K562 (cell line): ENCODE measurements around the gene ZDHHC18. TPM values are rescaled to one million over a fixed set of nuclear protein-coding genes. Genes with fewer than 3 reads are reported as not detected.

ENCODE experiments used
- AFF1 ChIP-seq, 2 experiments: fragments of 450-650 bp; IDR thresholded peaks; 2 replicates each; pipeline ENCODE4 v1.6.1; 2018; ENCODE audit warnings: mild to moderate bottlenecking in 2 of 2, low read depth in 1 of 2; ENCODE audit not compliant: partially characterized antibody in 2 of 2
- ARID2 ChIP-seq: fragments of 450-650 bp; IDR thresholded peaks from 2 replicates; pipeline ENCODE4 v1.6.1; 2017; ENCODE audit warnings: antibody characterized with exemption, mild to moderate bottlenecking
- CREB5 ChIP-seq: fragments of 250-450 bp; sonication (Bioruptor Pico); IDR thresholded peaks from 2 replicates; pipeline ENCODE4 v1.5.0; 2020; ENCODE audit warnings: mild to moderate bottlenecking
- CSDE1 ChIP-seq, 2 experiments: fragments of 450-650 bp; IDR thresholded peaks; 2 replicates each; pipeline ENCODE4 v1.6.1; 2016; ENCODE audit warnings: mild to moderate bottlenecking in 1 of 2
- FOXK1 ChIP-seq: sonication (generic); formaldehyde crosslinking; IDR thresholded peaks from 2 replicates; pipeline ENCODE4 v1.8.0; 2022; ENCODE audit warnings: missing genetic modification reagents, mild to moderate bottlenecking, borderline replicate concordance
- GTF2F1 ChIP-seq: IDR thresholded peaks from 2 replicates; pipeline ENCODE4 v1.6.1; 2011; ENCODE audit warnings: low read depth, low read length, improper control_type of control experiment
- HCFC1 ChIP-seq: IDR thresholded peaks from 2 replicates; pipeline ENCODE4 v1.6.1; 2012; ENCODE audit warnings: low read depth, low read length, improper control_type of control experiment
- MAZ ChIP-seq, 2 experiments: fragments of 450-650 bp in 1 of 2; sonication (generic) in 1 of 2; formaldehyde crosslinking; IDR thresholded peaks in 1 of 2; conservative IDR thresholded peaks in 1 of 2; 2 replicates each; pipeline versions ENCODE4 v1.4.0 to v1.5.0; 2020; ENCODE audit warnings: mild to moderate bottlenecking in 1 of 2, missing genetic modification reagents in 1 of 2
- PTBP1 ChIP-seq: fragments of 200-400 bp; formaldehyde crosslinking; IDR thresholded peaks from 2 replicates; pipeline ENCODE4 v1.6.1; 2017; ENCODE audit warnings: low read depth, low read length
- RBFOX2 ChIP-seq: fragments of 200-400 bp; formaldehyde crosslinking; IDR thresholded peaks from 2 replicates; pipeline ENCODE4 v1.6.1; 2017; ENCODE audit warnings: low read depth, mild to moderate bottlenecking, low read length, moderate library complexity
- TEAD2 ChIP-seq: fragments of 450-650 bp; IDR thresholded peaks from 2 replicates; pipeline ENCODE4 v1.6.1; 2016; ENCODE audit warnings: missing genetic modification characterization, control low read depth, missing compliant biosample characterization
- XRCC3 ChIP-seq: fragments of 450-650 bp; IDR thresholded peaks from 2 replicates; pipeline ENCODE4 v1.6.1; 2017; ENCODE audit warnings: mild to moderate bottlenecking, moderate library complexity
- ZFPM2 ChIP-seq: fragments of 250-450 bp; sonication (Bioruptor Pico); IDR thresholded peaks from 2 replicates; pipeline ENCODE4 v1.5.1; 2022; ENCODE audit warnings: mild to moderate bottlenecking
- ZNF311 ChIP-seq: fragments of 250-450 bp; sonication (Bioruptor Pico); IDR thresholded peaks from 2 replicates; pipeline ENCODE4 v1.4.0; 2020; ENCODE audit warnings: mild to moderate bottlenecking, moderate library complexity
- ZNF586 ChIP-seq: fragments of 450-650 bp; formaldehyde crosslinking; conservative IDR thresholded peaks from 2 replicates; pipeline ENCODE4 v1.4.0; 2020; ENCODE audit warnings: mild to moderate bottlenecking, moderate library complexity
- polyA plus RNA-seq, 8 experiments: library from polyadenylated mRNA; depleted of rRNA in 4 of 8; stranded (reverse) in 5 of 8; unstranded in 3 of 8; fragments of >200 nt; fragmentation: Nextera tagmentation in 2 of 8; fragmentation: Illumina TruSeq in 1 of 8; extraction: Ambion mirVana in 2 of 8; extraction: Trizol in 1 of 8; gene quantifications; 2 replicates each; pipeline versions ENCODE4 v1.2.1 to v1.2.3, GENCODE V29; 2011 to 2014; ENCODE audit warnings: inconsistent platforms in 1 of 8, missing spikeins in 1 of 8
- total RNA-seq, 7 experiments: library from RNA; depleted of rRNA in 6 of 7; stranded (reverse); fragments of >200 nt in 6 of 7; fragmentation: Illumina TruSeq in 2 of 7; extraction: Trizol in 2 of 7; gene quantifications; 2 replicates each; pipeline versions ENCODE4 v1.2.1 to v1.2.3, GENCODE V29; 2011 to 2021; ENCODE audit warnings: low replicate concordance in 1 of 7
- TF ChIP-seq, protein P1 (sequence below), 2 experiments: fragments of 200-800 bp in 1 of 2; sonication (Bioruptor generic) in 1 of 2; sonication (generic) in 1 of 2; formaldehyde crosslinking in 1 of 2; IDR thresholded peaks in 1 of 2; conservative IDR thresholded peaks in 1 of 2; 2 replicates each; pipeline versions ENCODE4 v1.5.0 to v1.6.1; 2016 to 2020; ENCODE audit warnings: missing compliant biosample characterization in 1 of 2, missing genetic modification characterization in 1 of 2, missing genetic modification reagents in 1 of 2
- TF ChIP-seq, protein P2 (sequence below): fragments of 450-650 bp; IDR thresholded peaks from 2 replicates; pipeline ENCODE4 v1.7.0; 2016; ENCODE audit warnings: borderline replicate concordance

Gene ZDHHC18
- total and polyA plus RNA-seq, 9 of the 15 experiments (the other 6 are each of a cell fraction or from before 2014, with no cell fraction given) = 0.42 to 35.6 (median 15.8) TPM

DNA sequence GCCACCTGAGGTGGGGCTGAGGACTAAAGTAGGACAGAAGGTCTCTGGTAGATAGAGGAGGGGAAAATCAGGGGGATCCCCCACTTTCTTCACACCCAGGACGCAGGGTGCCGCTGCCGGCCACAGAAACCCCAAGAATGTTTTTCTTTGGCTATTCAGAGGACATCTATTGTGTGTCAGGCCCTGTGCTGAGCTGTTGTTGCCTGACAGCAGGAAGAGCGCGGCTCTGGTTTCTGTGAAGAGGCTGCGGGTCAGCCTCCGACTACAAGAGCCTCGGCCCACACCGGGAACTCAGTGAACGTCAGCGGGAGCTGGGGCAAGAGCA is 39.1 kb upstream of the ZDHHC18 start (continued):
- TF ChIP-seq AFF1 (IDR thresholded peaks at IDR 0.05; ENCODE audit: low read depth in 1 of 2, partially characterized antibody in 2 of 2) (peak in 1 of 2 experiments; percentile 8), ZNF586 (CRISPR knock-in tag) (0 out of 2 replicates have a peak, but pooled peaks have one; percentile 67), FOXK1 (no peak), ZNF311 (CRISPR knock-in tag) (no peak), ARID2 (no peak), XRCC3 (no peak), TEAD2 (no peak), MAZ (CRISPR knock-in tag; conservative IDR thresholded peaks at IDR 0.05 in 1 of 2, IDR thresholded peaks at IDR 0.05 in 1 of 2) (no peak), ZFPM2 (CRISPR knock-in tag) (no peak), CREB5 (CRISPR knock-in tag) (peak; percentile 74; the same call in 1 of the 2 replicates), PTBP1 (no peak), HCFC1 (no peak), CSDE1 (IDR thresholded peaks at IDR 0.05) (no peak), GTF2F1 (0 out of 2 replicates have a peak, but pooled peaks have one; percentile 18), RBFOX2 (no peak)
- TF ChIP-seq, protein P1, sequence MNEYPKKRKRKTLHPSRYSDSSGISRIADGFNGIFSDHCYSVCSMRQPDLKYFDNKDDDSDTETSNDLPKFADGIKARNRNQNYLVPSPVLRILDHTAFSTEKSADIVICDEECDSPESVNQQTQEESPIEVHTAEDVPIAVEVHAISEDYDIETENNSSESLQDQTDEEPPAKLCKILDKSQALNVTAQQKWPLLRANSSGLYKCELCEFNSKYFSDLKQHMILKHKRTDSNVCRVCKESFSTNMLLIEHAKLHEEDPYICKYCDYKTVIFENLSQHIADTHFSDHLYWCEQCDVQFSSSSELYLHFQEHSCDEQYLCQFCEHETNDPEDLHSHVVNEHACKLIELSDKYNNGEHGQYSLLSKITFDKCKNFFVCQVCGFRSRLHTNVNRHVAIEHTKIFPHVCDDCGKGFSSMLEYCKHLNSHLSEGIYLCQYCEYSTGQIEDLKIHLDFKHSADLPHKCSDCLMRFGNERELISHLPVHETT (CRISPR knock-in tag; conservative IDR thresholded peaks at IDR 0.05 in 1 of 2, IDR thresholded peaks at IDR 0.05 in 1 of 2) = no peak
- TF ChIP-seq, protein P2, sequence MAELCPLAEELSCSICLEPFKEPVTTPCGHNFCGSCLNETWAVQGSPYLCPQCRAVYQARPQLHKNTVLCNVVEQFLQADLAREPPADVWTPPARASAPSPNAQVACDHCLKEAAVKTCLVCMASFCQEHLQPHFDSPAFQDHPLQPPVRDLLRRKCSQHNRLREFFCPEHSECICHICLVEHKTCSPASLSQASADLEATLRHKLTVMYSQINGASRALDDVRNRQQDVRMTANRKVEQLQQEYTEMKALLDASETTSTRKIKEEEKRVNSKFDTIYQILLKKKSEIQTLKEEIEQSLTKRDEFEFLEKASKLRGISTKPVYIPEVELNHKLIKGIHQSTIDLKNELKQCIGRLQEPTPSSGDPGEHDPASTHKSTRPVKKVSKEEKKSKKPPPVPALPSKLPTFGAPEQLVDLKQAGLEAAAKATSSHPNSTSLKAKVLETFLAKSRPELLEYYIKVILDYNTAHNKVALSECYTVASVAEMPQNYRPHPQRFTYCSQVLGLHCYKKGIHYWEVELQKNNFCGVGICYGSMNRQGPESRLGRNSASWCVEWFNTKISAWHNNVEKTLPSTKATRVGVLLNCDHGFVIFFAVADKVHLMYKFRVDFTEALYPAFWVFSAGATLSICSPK = 0 out of 2 replicates have a peak, but pooled peaks have one; percentile 7
